NCI-H2081 treated with DMSO at 0.1 percent for 48 hours (cell line): ENCODE data around the gene ETV5.

Experiments used
- DNase-seq: peaks from one replicate; lab custom pipeline; 2025; lab: John Stamatoyannopoulos, UW

ETV5 gene

GRCh38 chr3:186123012-186123411 is 14.1 kb upstream of the ETV5 start:
- no peak for DNase-seq

GRCh38 chr3:186121968-186122367 is 13.1 kb upstream of the ETV5 start:
- DNase-seq, result no peak

- no peak for DNase-seq
These were observed 12.4 kb upstream of the ETV5 start for GRCh38 chr3:186121278-186121677.

- DNase-seq, result no peak
These were observed 10.6 kb upstream of the ETV5 start for GRCh38 chr3:186119499-186119898.

- DNase-seq, result no peak
These were observed 9.8 kb upstream of the ETV5 start for GRCh38 chr3:186118692-186119091.

GRCh38 chr3:186117521-186118134 is 8.7 kb upstream of the ETV5 start:
- no peak for DNase-seq

- no peak for DNase-seq
These were observed 6.5 kb upstream of the ETV5 start for GRCh38 chr3:186115239-186115996.

DNA sequence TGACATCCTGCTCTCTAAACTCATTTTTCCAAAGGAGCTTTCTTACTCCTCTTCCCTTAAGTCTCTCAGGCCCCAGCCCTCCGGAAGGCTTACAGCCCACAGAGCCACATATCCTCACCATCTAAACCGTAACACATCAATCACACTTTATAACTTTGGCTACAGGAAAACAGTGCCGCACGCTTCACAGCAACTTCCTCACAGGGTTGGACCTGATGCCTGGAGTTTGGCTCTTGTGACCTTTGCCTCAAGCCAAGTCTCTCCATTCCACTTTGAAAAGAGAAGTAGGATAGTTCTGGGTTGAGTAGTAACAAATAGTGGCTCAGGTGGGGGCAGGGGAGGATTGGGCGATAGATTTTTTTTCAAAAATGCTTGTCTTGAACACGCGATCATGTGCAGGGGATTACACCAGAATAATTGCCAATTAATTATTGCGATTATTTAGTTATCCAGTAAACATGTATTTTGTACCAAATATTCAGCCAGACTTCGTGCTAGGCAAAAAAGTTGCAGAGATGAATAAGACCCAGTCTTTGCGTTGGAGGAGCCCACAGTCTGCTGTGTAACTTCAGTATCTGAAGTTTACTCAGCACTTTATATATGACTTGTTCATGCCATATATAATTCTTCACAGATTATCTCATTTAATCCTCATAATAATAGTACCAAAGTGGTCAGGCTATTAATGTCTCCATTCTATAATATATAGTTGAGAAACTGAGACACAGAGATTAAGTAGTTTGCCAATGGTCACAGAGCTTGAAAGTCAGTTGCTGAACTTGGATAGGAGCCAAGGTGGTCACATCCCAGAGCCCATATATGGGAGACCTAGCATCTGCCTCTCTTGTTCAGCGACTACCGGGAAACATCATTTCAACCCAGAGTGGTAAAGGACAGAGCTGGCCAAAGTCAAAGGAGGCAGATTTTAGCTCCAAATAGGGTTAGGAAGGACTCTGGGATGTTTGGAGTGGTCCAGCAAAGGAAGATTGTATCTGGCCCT is 2.4 kb upstream of the ETV5 start:
- no peak for DNase-seq

DNA sequence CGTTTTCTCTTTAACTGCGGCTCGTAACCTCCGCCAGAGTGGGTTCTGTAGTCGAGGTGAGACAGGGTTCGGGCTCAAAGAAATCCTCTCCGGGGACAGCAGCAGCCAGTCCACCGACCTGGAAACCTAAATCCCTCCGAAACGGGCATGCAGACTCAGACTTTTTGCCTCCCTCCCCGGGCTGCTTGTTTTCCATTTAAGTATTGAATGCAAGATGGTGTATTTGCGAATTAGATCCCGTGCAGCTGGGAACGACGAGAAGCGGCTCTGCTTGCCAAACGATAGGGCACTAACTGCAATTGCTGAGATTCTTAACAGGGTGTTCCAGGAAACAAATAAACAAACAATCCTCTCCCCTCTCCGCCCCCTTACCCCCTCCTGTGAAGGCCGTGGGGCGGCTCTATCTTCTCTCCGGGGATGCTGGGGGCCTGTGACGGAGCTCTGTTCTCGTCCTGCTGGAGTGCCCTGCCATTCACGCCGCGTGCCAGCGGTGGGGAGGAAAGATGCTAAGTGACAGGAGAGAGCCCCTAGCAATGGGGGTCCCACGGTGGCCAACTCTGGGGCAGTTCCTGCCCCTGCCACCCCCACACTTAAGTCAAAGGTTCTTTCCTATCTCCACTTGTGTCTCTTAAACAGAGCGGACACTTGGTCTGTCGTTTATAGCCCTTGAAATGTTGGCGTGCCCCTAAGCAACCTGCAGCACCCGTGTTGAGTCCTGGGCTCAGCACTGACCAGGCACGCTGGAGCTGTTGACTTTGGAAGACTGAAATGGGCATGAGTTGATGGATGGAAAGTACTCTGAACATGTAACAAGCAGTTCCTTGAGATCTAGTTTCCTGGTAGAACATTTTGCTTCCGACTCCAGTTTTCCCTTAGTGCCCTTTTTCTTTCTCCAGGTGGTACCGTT is 1.3 kb upstream of the ETV5 start:
- no peak for DNase-seq

DNA sequence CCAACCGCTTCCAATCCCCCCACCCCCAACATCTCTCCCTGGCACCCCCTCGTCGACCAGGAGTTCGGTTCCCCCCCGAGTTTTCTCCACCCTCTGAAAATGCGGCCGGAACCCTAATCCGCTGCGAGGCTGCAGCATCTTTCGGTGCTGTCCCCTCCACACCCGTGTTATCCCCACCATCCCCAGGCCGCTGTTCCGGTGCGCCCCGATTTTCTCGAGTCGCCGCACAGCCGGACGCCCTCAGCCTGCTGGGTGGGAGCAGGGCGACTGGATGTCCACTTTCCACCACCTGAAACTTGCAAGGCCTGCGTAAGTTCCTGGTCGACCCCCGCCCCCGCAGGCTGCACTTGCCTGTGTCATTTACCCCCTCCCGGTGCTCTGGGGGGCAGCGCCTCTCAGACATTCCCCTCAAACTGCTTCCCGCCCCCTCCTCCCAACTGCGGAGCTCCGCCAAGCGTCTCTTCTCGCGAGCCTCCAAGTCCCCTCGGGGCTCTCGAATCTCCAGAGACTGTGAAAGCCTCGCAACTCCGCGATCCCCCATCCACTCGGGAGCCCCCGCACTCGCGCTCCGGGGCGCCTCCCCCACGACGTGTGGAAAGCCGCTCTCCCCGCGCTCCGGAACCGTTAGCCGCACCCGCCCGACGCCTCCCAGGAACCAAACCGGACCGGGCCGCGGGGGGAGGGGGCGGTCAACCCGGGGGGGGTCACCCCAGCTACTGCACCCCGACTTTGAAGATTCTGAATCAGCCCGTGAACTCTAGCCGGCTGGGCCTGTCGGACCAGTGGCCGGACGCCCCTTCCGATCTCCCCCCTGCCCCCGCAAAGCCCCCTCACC is 566 bp downstream of the ETV5 start:
- DNase-seq, result no peak

GRCh38 chr3:186107215-186108105 is 1.4 kb downstream of the ETV5 start:
- DNase-seq, result no peak

DNA sequence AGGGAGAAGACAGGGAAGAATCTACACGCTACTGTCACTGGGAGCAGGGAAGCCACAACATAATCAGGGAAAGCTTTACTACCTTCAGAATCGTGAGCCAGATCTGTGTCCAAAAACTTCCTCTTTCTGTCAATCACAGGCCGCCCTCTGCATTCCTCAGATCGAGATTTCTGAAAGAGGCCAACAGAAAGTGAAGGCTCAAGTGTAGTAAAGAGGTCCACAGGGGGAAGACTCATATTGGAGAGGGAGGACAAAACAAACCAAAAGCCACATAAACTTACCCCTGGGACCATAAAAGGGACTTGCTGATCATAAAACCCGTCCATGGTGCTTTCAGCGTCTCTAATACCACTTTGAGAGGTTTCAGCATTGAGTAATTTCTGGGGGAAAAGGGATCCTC is 3.3 kb downstream of the ETV5 start:
- no peak for DNase-seq

- DNase-seq, result no peak
These were observed 6.2 kb downstream of the ETV5 start for GRCh38 chr3:186102687-186103086.

DNA sequence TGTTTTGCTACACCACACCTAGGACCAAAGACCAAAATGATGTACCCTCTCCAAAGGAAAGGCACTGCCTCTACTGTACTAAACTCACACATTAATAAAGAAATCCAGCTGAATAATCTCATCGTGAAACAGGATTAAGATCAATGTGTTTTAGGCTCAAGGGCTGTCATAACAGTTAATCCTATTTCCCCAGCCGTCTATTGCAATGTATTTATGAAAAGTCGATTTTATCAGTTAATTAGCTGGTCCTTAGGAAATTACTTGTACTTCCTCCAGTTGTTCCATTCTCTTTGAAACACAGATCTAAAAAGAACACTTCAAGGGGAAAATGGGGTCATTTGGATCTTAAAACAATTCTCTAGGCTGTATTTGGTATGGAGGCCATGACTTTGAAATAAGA is 8.5 kb downstream of the ETV5 start:
- DNase-seq, result no peak

DNA sequence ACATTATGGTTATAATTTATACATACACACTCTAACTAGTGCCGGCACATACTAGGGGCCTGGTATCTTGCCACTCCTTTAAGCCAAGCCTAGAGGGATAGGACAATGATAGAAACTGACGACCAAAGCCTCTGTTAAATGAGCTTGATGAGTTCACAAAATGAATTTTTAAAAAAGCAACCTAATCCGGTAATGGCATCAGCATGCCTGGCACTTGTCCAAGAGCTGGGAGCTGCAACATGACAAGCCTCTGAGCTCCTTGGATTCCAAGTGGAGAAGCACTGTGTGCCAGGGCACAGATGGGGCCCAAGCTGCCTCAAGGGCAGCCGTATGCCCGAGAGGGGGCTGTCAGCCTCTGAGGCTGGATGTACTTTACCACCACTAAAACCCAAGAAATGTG is 9.7 kb downstream of the ETV5 start:
- DNase-seq, result no peak

GRCh38 chr3:186098740-186099139 is 10.1 kb downstream of the ETV5 start:
- no peak for DNase-seq

GRCh38 chr3:186097663-186098451 is 11.0 kb downstream of the ETV5 start:
- DNase-seq, result peak; percentile 14

DNA sequence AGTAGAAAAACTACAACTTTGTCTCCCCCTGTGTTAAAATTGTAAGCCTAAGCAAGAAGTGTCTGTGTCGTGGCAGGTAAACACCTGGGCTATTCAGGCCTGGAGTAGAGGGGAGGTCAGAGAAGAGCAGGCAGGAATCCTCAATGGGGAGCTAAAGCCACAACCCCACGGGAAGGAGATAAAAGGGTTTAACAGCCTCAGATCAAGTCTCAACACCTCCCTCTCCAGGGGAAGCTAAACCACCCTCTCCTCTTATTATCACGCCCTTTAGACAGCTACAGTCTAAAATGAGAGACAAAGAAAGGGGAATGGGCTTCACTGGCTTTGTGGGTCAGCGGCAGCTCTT is 11.6 kb downstream of the ETV5 start:
- DNase-seq, result no peak

- no peak for DNase-seq
These were observed 12.6 kb downstream of the ETV5 start for GRCh38 chr3:186096290-186096689.
